Stimulated activated memory B cell treated with anti-CD40 and anti-IgM and Interleukin-4, amounts not matched to agents 10 μg/mL and 1 μg/mL and 100 μg/mL, for 72 hours (primary cell): ENCODE data around the gene GRK4.
A peak's percentile ranks its signal among the peaks of the same experiment; 100 is the strongest.
"Not testable (repeated sequence)": the region's sequence is repeated elsewhere in the genome, so short reads cannot be mapped to it uniquely, and the experiment has no call there.

Experiments
- ATAC-seq: fragments of 150-1000 bp; cut with Tn5 transposase; 2 replicates; pipeline ENCODE4 v1.10.0; 2021
- H3K27ac Mint-ChIP-seq: one replicate; pipeline ENCODE4 v1.8.0; 2022; ENCODE audit warnings: mild to moderate bottlenecking, mixed read lengths
- H3K27me3 Mint-ChIP-seq: one replicate; pipeline ENCODE4 v1.8.0; 2022; ENCODE audit warnings: mixed read lengths
- H3K36me3 Mint-ChIP-seq: one replicate; pipeline ENCODE4 v1.8.0; 2022; ENCODE audit warnings: mixed read lengths
- H3K4me1 Mint-ChIP-seq: one replicate; pipeline ENCODE4 v1.8.0; 2022; ENCODE audit warnings: mixed read lengths
- H3K4me3 Mint-ChIP-seq: one replicate; pipeline ENCODE4 v1.8.0; 2022; ENCODE audit warnings: mild to moderate bottlenecking, moderate library complexity, mixed read lengths
- H3K9me3 Mint-ChIP-seq: one replicate; pipeline ENCODE4 v1.8.0; 2022; ENCODE audit warnings: mixed read lengths

GRK4 gene

GRCh38 chr4:2944091-2944482, 19.3 kb upstream of the GRK4 start:
- ATAC-seq = no peak
- H3K4me3 Mint-ChIP-seq = no peak overlapping the region
- H3K9me3 Mint-ChIP-seq = no peaks in the 10 kb centered on the region
- peak overlapping the region; percentile 41 for H3K27ac Mint-ChIP-seq
- H3K4me1 Mint-ChIP-seq = peaks cover 36% of the 10 kb centered on the region
- no peaks in the 10 kb centered on the region for H3K27me3 Mint-ChIP-seq
- peaks cover 90% of the 10 kb centered on the region for H3K36me3 Mint-ChIP-seq

GRCh38 chr4:2944586-2945526, 18.5 kb upstream of the GRK4 start:
- no peak for ATAC-seq
- Mint-ChIP-seq H3K9me3 (no peaks in the 10 kb centered on the region), H3K27me3 (no peaks in the 10 kb centered on the region), H3K4me3 (no peak overlapping the region), H3K36me3 (peaks cover 89% of the 10 kb centered on the region), H3K27ac (peak overlapping the region; percentile 41), H3K4me1 (peaks cover 35% of the 10 kb centered on the region)

GRCh38 chr4:2945619-2946604, 17.5 kb upstream of the GRK4 start:
- H3K27me3 Mint-ChIP-seq, ATAC-seq, H3K4me3 Mint-ChIP-seq, H3K9me3 Mint-ChIP-seq, H3K27ac Mint-ChIP-seq: not testable (repeated sequence)
- H3K4me1 Mint-ChIP-seq = peaks cover 35% of the 10 kb centered on the region
- H3K36me3 Mint-ChIP-seq = peaks cover 89% of the 10 kb centered on the region

GRCh38 chr4:2946812-2947600, 16.4 kb upstream of the GRK4 start:
- Mint-ChIP-seq H3K9me3 (no peaks in the 10 kb centered on the region), H3K27me3 (no peaks in the 10 kb centered on the region), H3K27ac (no peak overlapping the region), H3K4me1 (peaks cover 35% of the 10 kb centered on the region), H3K36me3 (peaks cover 90% of the 10 kb centered on the region), H3K4me3 (no peak overlapping the region)
- no peak for ATAC-seq

- H3K36me3 Mint-ChIP-seq = peaks cover 88% of the 10 kb centered on the region
- no peak overlapping the region for H3K27ac Mint-ChIP-seq
- H3K4me1 Mint-ChIP-seq = peaks cover 27% of the 10 kb centered on the region
- H3K4me3 Mint-ChIP-seq = no peak overlapping the region
- no peaks in the 10 kb centered on the region for H3K9me3 Mint-ChIP-seq
- H3K27me3 Mint-ChIP-seq = no peaks in the 10 kb centered on the region
- ATAC-seq = no peak
Measured at GRCh38 chr4:2947926-2948325, 15.4 kb upstream of the GRK4 start.

- H3K27me3 Mint-ChIP-seq = no peaks in the 10 kb centered on the region
- H3K4me3 Mint-ChIP-seq = no peak overlapping the region
- peaks cover 30% of the 10 kb centered on the region for H3K4me1 Mint-ChIP-seq
- peak; percentile 64 for ATAC-seq
- peak overlapping the region; percentile 0 for H3K27ac Mint-ChIP-seq
- H3K9me3 Mint-ChIP-seq = no peaks in the 10 kb centered on the region
- H3K36me3 Mint-ChIP-seq = peaks cover 91% of the 10 kb centered on the region
Measured at GRCh38 chr4:2948895-2949781, 14.2 kb upstream of the GRK4 start.

GRCh38 chr4:2949782-2950125, 13.6 kb upstream of the GRK4 start:
- Mint-ChIP-seq H3K4me3 (no peak overlapping the region), H3K36me3 (peaks cover 86% of the 10 kb centered on the region), H3K27ac (peak overlapping the region; percentile 0), H3K4me1 (peaks cover 34% of the 10 kb centered on the region), H3K27me3 (no peaks in the 10 kb centered on the region), H3K9me3 (no peaks in the 10 kb centered on the region)
- no peak for ATAC-seq

- no peaks in the 10 kb centered on the region for H3K27me3 Mint-ChIP-seq
- peak overlapping the region; percentile 0 for H3K27ac Mint-ChIP-seq
- peaks cover 81% of the 10 kb centered on the region for H3K36me3 Mint-ChIP-seq
- H3K4me3 Mint-ChIP-seq = no peak overlapping the region
- no peak for ATAC-seq
- no peaks in the 10 kb centered on the region for H3K9me3 Mint-ChIP-seq
- H3K4me1 Mint-ChIP-seq = peaks cover 40% of the 10 kb centered on the region
Measured at GRCh38 chr4:2950221-2950989, 13.0 kb upstream of the GRK4 start.

- peaks cover 64% of the 10 kb centered on the region for H3K4me1 Mint-ChIP-seq
- peaks cover 75% of the 10 kb centered on the region for H3K36me3 Mint-ChIP-seq
- H3K4me3 Mint-ChIP-seq = no peak overlapping the region
- H3K27ac Mint-ChIP-seq = peak overlapping the region; percentile 88
- H3K9me3 Mint-ChIP-seq = no peaks in the 10 kb centered on the region
- no peaks in the 10 kb centered on the region for H3K27me3 Mint-ChIP-seq
- ATAC-seq = no peak
Measured at GRCh38 chr4:2953496-2953895, 9.9 kb upstream of the GRK4 start.

GRCh38 chr4:2954358-2955185, 8.8 kb upstream of the GRK4 start:
- Mint-ChIP-seq H3K4me1 (peaks cover 70% of the 10 kb centered on the region), H3K9me3 (no peaks in the 10 kb centered on the region), H3K4me3 (peak overlapping the region; percentile 48), H3K27me3 (no peaks in the 10 kb centered on the region), H3K27ac (peak overlapping the region; percentile 88), H3K36me3 (peaks cover 76% of the 10 kb centered on the region)
- ATAC-seq = peak; percentile 92

GRCh38 chr4:2955186-2956044, 8.0 kb upstream of the GRK4 start:
- Mint-ChIP-seq H3K4me3 (peak overlapping the region; percentile 48), H3K27ac (peak overlapping the region; percentile 88), H3K36me3 (peaks cover 69% of the 10 kb centered on the region), H3K4me1 (peaks cover 69% of the 10 kb centered on the region)
- H3K9me3 Mint-ChIP-seq, H3K27me3 Mint-ChIP-seq, ATAC-seq: not testable (repeated sequence)

- no peak for ATAC-seq
- H3K27me3 Mint-ChIP-seq = no peaks in the 10 kb centered on the region
- H3K27ac Mint-ChIP-seq = peak overlapping the region; percentile 11
- peaks cover 78% of the 10 kb centered on the region for H3K4me1 Mint-ChIP-seq
- H3K9me3 Mint-ChIP-seq = no peaks in the 10 kb centered on the region
- H3K4me3 Mint-ChIP-seq = peak overlapping the region; percentile 11
- H3K36me3 Mint-ChIP-seq = peaks cover 48% of the 10 kb centered on the region
Measured at GRCh38 chr4:2958446-2958845, 4.9 kb upstream of the GRK4 start.
